Esophagus squamous epithelium (tissue), 5 donors: ENCODE data around the gene PSMD4. TPM values are rescaled to one million over a fixed set of nuclear protein-coding genes. Genes with fewer than 3 reads are reported as not detected.
"Not testable (repeated sequence)": the region's sequence is repeated elsewhere in the genome, so short reads cannot be mapped to it uniquely, and the experiment has no call there.

ENCODE experiments used
- DNase-seq: peaks from one replicate; lab custom pipeline; 2025; lab: John Stamatoyannopoulos, UW
- H3K27ac ChIP-seq, 4 donors: fragments of 200-600 bp; sonication (generic); one replicate each; pipeline ENCODE4 v1.5.1; 2016 to 2019; ENCODE audit warnings: mild to moderate bottlenecking in 1 of 4
- H3K27me3 ChIP-seq, 4 donors: fragments of 200-600 bp; sonication (generic); 1 replicate in 3 of 4; 2 replicates in 1 of 4; pipeline versions ENCODE4 v1.5.1 to v1.6.0; 2017 to 2021; ENCODE audit warnings: antibody characterized with exemption in 1 of 4
- H3K36me3 ChIP-seq, 3 donors: fragments of 200-600 bp; sonication (generic); one replicate each; pipeline ENCODE4 v1.5.1; 2016 to 2019
- H3K4me1 ChIP-seq, 3 donors: fragments of 200-600 bp; sonication (generic); one replicate each; pipeline ENCODE4 v1.5.1; 2017 to 2019
- H3K4me3 ChIP-seq, 4 donors: fragments of 200-600 bp; sonication (generic); 1 replicate in 3 of 4; 2 replicates in 1 of 4; pipeline ENCODE4 v1.5.1; 2016 to 2019; ENCODE audit warnings: mild to moderate bottlenecking in 2 of 4, moderate library complexity in 1 of 4
- H3K9me3 ChIP-seq, 3 donors: fragments of 200-600 bp; sonication (generic); one replicate each; pipeline ENCODE4 v1.5.1; 2016 to 2019
- POLR2A ChIP-seq, 4 donors: fragments of 450-650 bp; IDR thresholded peaks; one replicate each; pipeline ENCODE4 v1.6.1; 2017; ENCODE audit warnings: antibody characterized with exemption in 4 of 4, mild to moderate bottlenecking in 4 of 4, moderate library complexity in 3 of 4
- WGBS, 2 donors: methylation state at CpG; one replicate each; pipeline ENCODE4 v1.1.5; 2018; 5-methylcytosine and 5-hydroxymethylcytosine counted together
- intact Hi-C: fragments of 100-400 bp; cut with DNase I; formaldehyde crosslinking; loops from one replicate; pipeline ENCODE4 v1.15.0; 2022
- total RNA-seq, 4 donors: library from RNA; depleted of rRNA; stranded (reverse); fragments of >200 nt; gene quantifications; one replicate each; pipeline ENCODE4 v1.1.0, GENCODE V29; 2016
- TF ChIP-seq, protein P1 (sequence below), 6 experiments: fragments of 450-650 bp in 4 of 6; fragments of 200-600 bp in 2 of 6; sonication (generic) in 2 of 6; IDR thresholded peaks; one replicate each; pipeline ENCODE4 v1.5.1; 2016 to 2019; ENCODE audit warnings: antibody characterized with exemption in 6 of 6, mild to moderate bottlenecking in 4 of 6, moderate library complexity in 4 of 6
- donor health status: DM: yes; HTN: yes; CAD: no.

Gene PSMD4
- 100 to 1,000 TPM in 3 of 4 donors, 10 to 100 TPM in 1; 78.2 to 117 (median 109) TPM for total RNA-seq

- Histone ChIP-seq H3K27me3 (no peaks in the 10 kb centered on the region), H3K36me3 (peaks cover 0 to 10% (median 0%) of the 10 kb centered on the region in 3 donors), H3K4me3 (peak within 1 kb of the TSS; percentile 72 to 99 (median 86)), H3K4me1 (peaks cover 9 to 41% (median 11%) of the 10 kb centered on the region in 3 donors), H3K27ac (peak within 1 kb of the TSS; percentile 89 to 96 (median 92)), H3K9me3 (no peaks in the 10 kb centered on the region)
- 9 to 16% methylated on average over 31 to 34 of the region's 56 CpGs for WGBS, 2 donors
- TF ChIP-seq, protein P1, sequence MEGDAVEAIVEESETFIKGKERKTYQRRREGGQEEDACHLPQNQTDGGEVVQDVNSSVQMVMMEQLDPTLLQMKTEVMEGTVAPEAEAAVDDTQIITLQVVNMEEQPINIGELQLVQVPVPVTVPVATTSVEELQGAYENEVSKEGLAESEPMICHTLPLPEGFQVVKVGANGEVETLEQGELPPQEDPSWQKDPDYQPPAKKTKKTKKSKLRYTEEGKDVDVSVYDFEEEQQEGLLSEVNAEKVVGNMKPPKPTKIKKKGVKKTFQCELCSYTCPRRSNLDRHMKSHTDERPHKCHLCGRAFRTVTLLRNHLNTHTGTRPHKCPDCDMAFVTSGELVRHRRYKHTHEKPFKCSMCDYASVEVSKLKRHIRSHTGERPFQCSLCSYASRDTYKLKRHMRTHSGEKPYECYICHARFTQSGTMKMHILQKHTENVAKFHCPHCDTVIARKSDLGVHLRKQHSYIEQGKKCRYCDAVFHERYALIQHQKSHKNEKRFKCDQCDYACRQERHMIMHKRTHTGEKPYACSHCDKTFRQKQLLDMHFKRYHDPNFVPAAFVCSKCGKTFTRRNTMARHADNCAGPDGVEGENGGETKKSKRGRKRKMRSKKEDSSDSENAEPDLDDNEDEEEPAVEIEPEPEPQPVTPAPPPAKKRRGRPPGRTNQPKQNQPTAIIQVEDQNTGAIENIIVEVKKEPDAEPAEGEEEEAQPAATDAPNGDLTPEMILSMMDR (IDR thresholded peaks at IDR 0.05) = peak in 2 of 6 experiments; percentile 9 to 14
- TF ChIP-seq POLR2A (IDR thresholded peaks at IDR 0.05) = peak in 3 of 4 donors; percentile 65 to 91 (median 69)
- intact Hi-C loops = loop anchor here (5.0 kb wide), 1 partner anchor 57 kb away; the partner anchor contains the start of gene PIP5K1A
- DNase-seq = peak; percentile 46
These were observed at the start of gene PSMD4 for GRCh38 chr1:151254217-151255213. TSS of gene PSMD4 (plus strand) at chr1:151254734. CDS start at chr1:151254783, 49 bp downstream.

DNA sequence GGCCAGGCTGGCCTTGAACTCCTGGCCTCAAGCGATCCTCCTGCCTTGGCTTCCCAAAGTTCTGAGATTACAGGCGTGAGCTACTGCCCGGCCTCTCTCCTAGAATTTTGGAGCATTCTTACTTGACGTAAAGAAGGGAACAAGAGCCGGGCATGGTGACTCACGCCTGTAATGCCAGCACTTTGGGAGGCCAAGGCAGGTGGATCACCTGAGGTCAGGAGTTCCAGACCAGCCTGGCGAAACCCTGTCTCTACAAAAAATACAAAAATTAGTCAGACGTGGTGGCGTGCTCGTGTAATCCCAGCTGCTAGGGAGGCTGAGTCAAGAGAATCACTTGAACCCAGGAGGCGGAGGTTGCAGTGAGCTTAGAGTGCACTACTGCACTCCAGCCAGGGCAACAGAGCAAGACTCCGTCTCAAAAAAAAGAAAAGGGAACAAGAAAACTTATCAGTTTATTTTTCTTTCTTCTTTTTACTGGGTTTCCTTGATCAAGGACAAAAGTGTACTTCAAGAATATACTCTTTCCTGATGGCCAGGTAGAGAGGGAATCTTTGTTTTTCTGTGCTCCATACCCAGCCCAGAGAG, 49.1 kb upstream of the PSMD4 start:
- H3K4me3 ChIP-seq, DNase-seq, H3K27ac ChIP-seq, intact Hi-C loops, H3K27me3 ChIP-seq, H3K9me3 ChIP-seq: not testable (repeated sequence)
- Histone ChIP-seq H3K4me1 (peaks cover 7 to 45% (median 21%) of the 10 kb centered on the region in 3 donors), H3K36me3 (peaks cover 7 to 73% (median 8%) of the 10 kb centered on the region in 3 donors)
- 82 to 95% methylated on average over 9 to 11 of the region's 12 CpGs for WGBS, 2 donors

DNA sequence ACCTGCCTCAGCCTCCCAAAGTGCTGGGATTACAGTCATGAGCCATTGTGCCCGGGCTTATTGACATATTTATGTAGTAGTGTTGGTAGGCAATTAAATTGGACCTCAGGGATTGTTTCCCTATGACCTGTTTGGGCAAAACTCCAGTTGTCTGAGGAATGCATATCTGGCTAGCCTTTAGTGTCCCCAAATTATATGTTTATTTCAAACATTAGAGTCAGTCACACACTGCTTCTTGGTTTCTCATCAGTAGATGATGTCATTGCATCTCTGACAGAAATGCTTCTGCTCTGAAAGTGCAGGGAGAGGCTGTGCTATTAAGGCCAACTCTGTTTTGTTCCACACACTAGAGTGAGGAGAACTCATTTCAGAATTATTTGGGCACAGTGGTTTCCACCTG, 43.7 kb upstream of the PSMD4 start:
- Histone ChIP-seq H3K4me3 (no peak overlapping the region), H3K36me3 (peaks cover 3 to 76% (median 7%) of the 10 kb centered on the region in 3 donors), H3K9me3 (no peaks in the 10 kb centered on the region), H3K4me1 (peaks cover 0 to 40% (median 5%) of the 10 kb centered on the region in 3 donors), H3K27me3 (no peaks in the 10 kb centered on the region), H3K27ac (peak overlapping the region in 2 of 4 donors; percentile 29 to 33)
- WGBS, 2 donors = 57% methylated on average over 1 of the region's 1 CpG
- intact Hi-C loops = no loop called here
- no peak for DNase-seq
- TF ChIP-seq POLR2A (IDR thresholded peaks at IDR 0.05) = no peak
- TF ChIP-seq, protein P1 (IDR thresholded peaks at IDR 0.05) = no peak

DNA sequence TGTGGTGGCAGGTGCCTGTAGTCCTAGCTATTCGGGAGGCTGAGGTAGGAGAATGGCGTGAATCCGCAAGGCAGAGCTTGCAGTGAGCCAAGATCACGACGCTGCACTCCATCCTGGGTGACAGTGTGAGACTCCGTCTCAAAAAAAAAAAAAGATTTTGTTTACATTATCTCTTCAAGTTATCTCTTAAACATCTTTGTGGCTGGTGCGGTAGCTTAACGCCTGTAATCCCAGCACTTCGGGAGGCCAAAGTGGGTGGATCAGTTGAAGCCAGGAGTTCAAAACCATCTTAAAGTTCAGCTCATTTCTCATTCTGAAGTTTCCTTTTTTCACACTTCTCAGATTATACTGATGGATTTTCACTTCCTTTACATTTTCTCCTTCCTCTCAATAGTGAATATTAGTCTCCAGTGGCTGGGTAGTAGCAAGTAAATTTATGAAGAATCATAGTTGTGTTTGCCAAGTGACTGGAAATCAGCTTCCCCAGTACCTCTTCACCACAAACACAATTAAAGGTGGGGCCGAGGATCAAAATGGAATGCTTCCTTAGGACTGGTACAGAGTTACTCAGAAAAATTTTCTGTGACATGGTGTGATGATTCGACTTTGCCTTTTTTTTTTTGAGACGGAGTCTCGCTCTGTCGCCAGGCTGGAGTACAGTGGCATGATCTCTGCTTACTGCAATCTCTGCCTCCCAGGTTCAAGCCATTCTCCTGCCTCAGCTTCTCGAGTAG, 42.4 kb upstream of the PSMD4 start:
- DNase-seq = no peak
- TF ChIP-seq, protein P1 (IDR thresholded peaks at IDR 0.05) = no peak
- no peak for TF ChIP-seq POLR2A (IDR thresholded peaks at IDR 0.05)
- Histone ChIP-seq H3K9me3 (no peaks in the 10 kb centered on the region), H3K4me1 (peaks cover 0 to 37% (median 5%) of the 10 kb centered on the region in 3 donors), H3K4me3 (no peak overlapping the region), H3K27me3 (no peaks in the 10 kb centered on the region), H3K27ac (peak overlapping the region in 1 of 4 donors; percentile 33), H3K36me3 (peaks cover 1 to 67% (median 3%) of the 10 kb centered on the region in 3 donors)
- intact Hi-C loops = no loop called here
- WGBS, 2 donors = 64 to 67% methylated on average over 15 of the region's 15 CpGs

- no peaks in the 10 kb centered on the region for H3K9me3 ChIP-seq
- intact Hi-C loops = no loop called here
- WGBS, 2 donors = 34 to 52% methylated on average over 2 of the region's 2 CpGs
- DNase-seq = no peak
- no peak overlapping the region for H3K27ac ChIP-seq
- H3K27me3 ChIP-seq = no peaks in the 10 kb centered on the region
- H3K4me1 ChIP-seq = peaks cover 0 to 37% (median 5%) of the 10 kb centered on the region in 3 donors
- TF ChIP-seq POLR2A (IDR thresholded peaks at IDR 0.05) = no peak
- TF ChIP-seq, protein P1 (IDR thresholded peaks at IDR 0.05) = no peak
- no peak overlapping the region for H3K4me3 ChIP-seq
- H3K36me3 ChIP-seq = peaks cover 0 to 65% (median 0%) of the 10 kb centered on the region in 3 donors
These were observed 41.0 kb upstream of the PSMD4 start for GRCh38 chr1:151213560-151213959.
